Neural cell (in vitro differentiated cells): Measurements from ENCODE around the gene GAL3ST3. TPM values are rescaled to one million over a fixed set of nuclear protein-coding genes. Genes with fewer than 3 reads are reported as not detected.
A peak's percentile ranks its signal among the peaks of the same experiment; 100 is the strongest.

ENCODE experiments used
- H2AFZ ChIP-seq: fragments of 200-600, 300-800 bp; sonication (generic), shearing (Covaris generic); 2 replicates; pipeline ENCODE4 v1.6.0; 2014; ENCODE audit warnings: low read depth, mild to moderate bottlenecking, antibody characterized with exemption, low read length, moderate library complexity
- H3F3A ChIP-seq: fragments of 200-600 bp; shearing (Covaris generic); 2 replicates; pipeline ENCODE4 v1.6.1; 2016; ENCODE audit warnings: mild to moderate bottlenecking, moderate library complexity, mixed read lengths, antibody characterized with exemption, low read length; ENCODE audit not compliant: insufficient read depth, poor library complexity, severe bottlenecking
- H3K27ac ChIP-seq: fragments of 200-600, 300-800 bp; sonication (generic), shearing (Covaris generic); 2 replicates; pipeline ENCODE4 v1.5.1; 2014; ENCODE audit warnings: mild to moderate bottlenecking, low read length, moderate library complexity
- H3K27me3 ChIP-seq: fragments of 300-800, 200-600 bp; sonication (generic), shearing (Covaris generic); 2 replicates; pipeline ENCODE4 v1.6.0; 2014; ENCODE audit warnings: mild to moderate bottlenecking, low read depth, low read length, moderate library complexity; ENCODE audit not compliant: insufficient read depth
- H3K36me3 ChIP-seq: fragments of 300-800, 200-600 bp; sonication (generic), shearing (Covaris generic); 2 replicates; pipeline ENCODE4 v1.5.1; 2014; ENCODE audit warnings: mild to moderate bottlenecking, antibody characterized with exemption, low read length, moderate library complexity; ENCODE audit not compliant: insufficient read depth
- H3K4me2 ChIP-seq: fragments of 300-800, 200-600 bp; sonication (generic), shearing (Covaris generic); 2 replicates; pipeline ENCODE4 v1.6.0; 2014; ENCODE audit warnings: mild to moderate bottlenecking, low read length
- H3K4me3 ChIP-seq: fragments of 300-800, 200-600 bp; sonication (generic), shearing (Covaris generic); 2 replicates; pipeline ENCODE4 v1.5.1; 2014; ENCODE audit warnings: mild to moderate bottlenecking, low read length, moderate library complexity
- H3K79me2 ChIP-seq: fragments of 200-600 bp; shearing (Covaris generic); replicated peaks from 2 replicates; pipeline ENCODE4 v1.6.0; 2014; ENCODE audit warnings: mild to moderate bottlenecking, low read length, moderate library complexity; ENCODE audit not compliant: insufficient read depth
- H3K9ac ChIP-seq: fragments of 300-800, 200-600 bp; sonication (generic), shearing (Covaris generic); 2 replicates; pipeline ENCODE4 v1.6.1; 2016; ENCODE audit warnings: mild to moderate bottlenecking, low read length, mixed read lengths
- H3K9me2 ChIP-seq: fragments of 200-600 bp; shearing (Covaris generic); 2 replicates; pipeline ENCODE4 v1.6.1; 2016; ENCODE audit warnings: mild to moderate bottlenecking, low read length, mixed read lengths; ENCODE audit not compliant: insufficient read depth
- H3K9me3 ChIP-seq: fragments of 200-600, 300-800 bp; sonication (generic), shearing (Covaris generic); 2 replicates; pipeline ENCODE4 v1.6.1; 2016; ENCODE audit warnings: mild to moderate bottlenecking, mixed run types, low read length, moderate library complexity, mixed read lengths
- H4K20me1 ChIP-seq: fragments of 200-600 bp; shearing (Covaris generic); 2 replicates; pipeline ENCODE4 v1.6.1; 2016; ENCODE audit warnings: mild to moderate bottlenecking, mixed run types; ENCODE audit not compliant: insufficient read depth
- EP300 ChIP-seq: fragments of 450-650 bp; conservative IDR thresholded peaks from 2 replicates; pipeline ENCODE4 v1.6.1; 2014; ENCODE audit warnings: antibody characterized with exemption, mild to moderate bottlenecking, moderate library complexity; ENCODE audit not compliant: poor library complexity, severe bottlenecking
- EZH2 ChIP-seq: fragments of 200-600, 300-800 bp; shearing (Covaris generic), sonication (generic); IDR thresholded peaks from 2 replicates; pipeline ENCODE4 v1.6.1; 2014; ENCODE audit warnings: antibody characterized with exemption, low read length, borderline replicate concordance, mild to moderate bottlenecking; ENCODE audit not compliant: insufficient read depth, poor library complexity, severe bottlenecking
- MXI1 ChIP-seq: fragments of 450-650 bp; conservative IDR thresholded peaks from 2 replicates; pipeline ENCODE4 v1.6.1; 2014; ENCODE audit warnings: antibody characterized with exemption, mild to moderate bottlenecking; ENCODE audit not compliant: poor library complexity, severe bottlenecking
- POLR2AphosphoS5 ChIP-seq: IDR thresholded peaks from 2 replicates; pipeline ENCODE4 v1.6.1; 2012
- RAD21 ChIP-seq: fragments of 450-650 bp; conservative IDR thresholded peaks from 2 replicates; pipeline ENCODE4 v1.6.1; 2014; ENCODE audit warnings: antibody characterized with exemption, mild to moderate bottlenecking, moderate library complexity
- REST ChIP-seq: IDR thresholded peaks from 2 replicates; pipeline ENCODE4 v1.6.1; 2012; ENCODE audit warnings: borderline replicate concordance
- SMC3 ChIP-seq: fragments of 450-650 bp; conservative IDR thresholded peaks from 2 replicates; pipeline ENCODE4 v1.6.1; 2014; ENCODE audit warnings: antibody characterized with exemption, mild to moderate bottlenecking, moderate library complexity; ENCODE audit not compliant: poor library complexity
- TAF1 ChIP-seq: IDR thresholded peaks from 2 replicates; pipeline ENCODE4 v1.6.1; 2012; ENCODE audit warnings: low read depth
- polyA plus RNA-seq: library from polyadenylated mRNA; depleted of rRNA; stranded (reverse); fragments of >200 nt; gene quantifications from 2 replicates; pipeline ENCODE4 v1.2.3, GENCODE V29; 2014
- TF ChIP-seq, protein P1 (sequence below): fragments of 450-650 bp; IDR thresholded peaks from 2 replicates; pipeline ENCODE4 v1.5.1; 2014; ENCODE audit warnings: antibody characterized with exemption, mild to moderate bottlenecking, moderate library complexity; ENCODE audit not compliant: poor library complexity, severe bottlenecking

The GAL3ST3 gene
- polyA plus RNA-seq, 1 donor from 2014 or later, result 17.2 TPM

GRCh38 chr11:66051766-66052663 is 3.1 kb upstream of the GAL3ST3 start, which contains the start of gene SF3B2:
TSS of gene SF3B2 (plus strand) at chr11:66052364. CDS start at chr11:66052385, 21 bp downstream.
- H4K20me1 ChIP-seq, result no peaks in the 10 kb centered on the region
- H3K79me2 ChIP-seq, result peaks cover 27% of the 10 kb centered on the region
- H3F3A ChIP-seq, result peaks cover 5% of the 10 kb centered on the region
- no peaks in the 10 kb centered on the region for H3K36me3 ChIP-seq
- peak within 1 kb of the TSS; percentile 100 for H3K4me3 ChIP-seq
- peak within 1 kb of the TSS; percentile 96 for H2AFZ ChIP-seq
- H3K27ac ChIP-seq, result peak within 1 kb of the TSS; percentile 98
- no peaks in the 10 kb centered on the region for H3K9me2 ChIP-seq
- H3K27me3 ChIP-seq, result no peaks in the 10 kb centered on the region
- H3K4me2 ChIP-seq, result peak within 1 kb of the TSS; percentile 78
- H3K9ac ChIP-seq, result peak within 1 kb of the TSS; percentile 97
- TF ChIP-seq SMC3 (peak; percentile 13), REST (no peak), TAF1 (peak; percentile 73), EZH2 (no peak), EP300 (peak; percentile 59), RAD21 (no peak), MXI1 (peak; percentile 79), POLR2AphosphoS5 (peak; percentile 93)
- TF ChIP-seq, protein P1, sequence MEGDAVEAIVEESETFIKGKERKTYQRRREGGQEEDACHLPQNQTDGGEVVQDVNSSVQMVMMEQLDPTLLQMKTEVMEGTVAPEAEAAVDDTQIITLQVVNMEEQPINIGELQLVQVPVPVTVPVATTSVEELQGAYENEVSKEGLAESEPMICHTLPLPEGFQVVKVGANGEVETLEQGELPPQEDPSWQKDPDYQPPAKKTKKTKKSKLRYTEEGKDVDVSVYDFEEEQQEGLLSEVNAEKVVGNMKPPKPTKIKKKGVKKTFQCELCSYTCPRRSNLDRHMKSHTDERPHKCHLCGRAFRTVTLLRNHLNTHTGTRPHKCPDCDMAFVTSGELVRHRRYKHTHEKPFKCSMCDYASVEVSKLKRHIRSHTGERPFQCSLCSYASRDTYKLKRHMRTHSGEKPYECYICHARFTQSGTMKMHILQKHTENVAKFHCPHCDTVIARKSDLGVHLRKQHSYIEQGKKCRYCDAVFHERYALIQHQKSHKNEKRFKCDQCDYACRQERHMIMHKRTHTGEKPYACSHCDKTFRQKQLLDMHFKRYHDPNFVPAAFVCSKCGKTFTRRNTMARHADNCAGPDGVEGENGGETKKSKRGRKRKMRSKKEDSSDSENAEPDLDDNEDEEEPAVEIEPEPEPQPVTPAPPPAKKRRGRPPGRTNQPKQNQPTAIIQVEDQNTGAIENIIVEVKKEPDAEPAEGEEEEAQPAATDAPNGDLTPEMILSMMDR, result peak; percentile 24
- no peaks in the 10 kb centered on the region for H3K9me3 ChIP-seq

GRCh38 chr11:66051371-66051765 is 2.4 kb upstream of the GAL3ST3 start:
- no peaks in the 10 kb centered on the region for H3K36me3 ChIP-seq
- no peaks in the 10 kb centered on the region for H3K27me3 ChIP-seq
- TF ChIP-seq SMC3 (no peak), MXI1 (no peak), POLR2AphosphoS5 (no peak), REST (no peak), TAF1 (no peak), EZH2 (no peak), EP300 (no peak), RAD21 (no peak)
- TF ChIP-seq, protein P1, result no peak
- H3K9ac ChIP-seq, result peak overlapping the region; percentile 97
- peak overlapping the region; percentile 98 for H3K27ac ChIP-seq
- H3K4me2 ChIP-seq, result peak overlapping the region; percentile 65
- no peaks in the 10 kb centered on the region for H3K9me2 ChIP-seq
- peaks cover 5% of the 10 kb centered on the region for H3F3A ChIP-seq
- no peaks in the 10 kb centered on the region for H4K20me1 ChIP-seq
- H3K79me2 ChIP-seq, result peaks cover 27% of the 10 kb centered on the region
- peak overlapping the region; percentile 90 for H2AFZ ChIP-seq
- H3K4me3 ChIP-seq, result peak overlapping the region; percentile 100
- H3K9me3 ChIP-seq, result no peaks in the 10 kb centered on the region
